MCF 10A (cell line): Measurements from ENCODE around the gene OBSCN. TPM values are rescaled to one million over a fixed set of nuclear protein-coding genes. Genes with fewer than 3 reads are reported as not detected.

Source experiments
- BruUV-seq: library from RNA; stranded (reverse); fragments of 400-500 nt; replicated peaks from 2 replicates; lab custom pipeline; 2021; lab: Mats Ljungman, UMichigan
- CTCF ChIA-PET: fragments of 300-600 bp; sonication (Branson Sonifier 250); formaldehyde crosslinking; extraction: SDS; loops from one replicate; lab custom pipeline; 2021; ENCODE audit warnings: antibody characterized with exemption, inconsistent platforms; lab: Yijun Ruan, JAX
- POLR2A ChIA-PET: fragments of 300-600, 350-650 bp; sonication (Branson Sonifier 250); formaldehyde crosslinking; extraction: SDS; loops from one replicate; lab custom pipeline; 2020; ENCODE audit warnings: antibody characterized with exemption, inconsistent platforms; lab: Yijun Ruan, JAX
- DNase-seq: peaks from one replicate; pipeline ENCODE4 v3.0.0-alpha.2; 2018; ENCODE audit not compliant: unreplicated experiment
- H3K27ac Mint-ChIP-seq: one replicate; pipeline ENCODE4 v1.8.0; 2022; ENCODE audit warnings: mild to moderate bottlenecking, low read depth, mixed read lengths; ENCODE audit not compliant: unreplicated experiment
- H3K27me3 Mint-ChIP-seq: one replicate; pipeline ENCODE4 v1.8.0; 2022; ENCODE audit warnings: mixed read lengths; ENCODE audit not compliant: insufficient read depth, unreplicated experiment
- H3K36me3 Mint-ChIP-seq: one replicate; pipeline ENCODE4 v1.8.0; 2022; ENCODE audit warnings: mild to moderate bottlenecking, moderate library complexity, mixed read lengths; ENCODE audit not compliant: insufficient read depth, unreplicated experiment
- H3K4me1 Mint-ChIP-seq: one replicate; pipeline ENCODE4 v1.8.0; 2022; ENCODE audit warnings: mixed read lengths; ENCODE audit not compliant: insufficient read depth, unreplicated experiment
- H3K4me3 Mint-ChIP-seq: one replicate; pipeline ENCODE4 v1.8.0; 2022; ENCODE audit warnings: mild to moderate bottlenecking, moderate library complexity, mixed read lengths; ENCODE audit not compliant: unreplicated experiment
- H3K9me3 Mint-ChIP-seq: one replicate; pipeline ENCODE4 v1.8.0; 2022; ENCODE audit warnings: mixed read lengths; ENCODE audit not compliant: unreplicated experiment
- intact Hi-C: fragments of 100-400 bp; cut with micrococcal nuclease; formaldehyde crosslinking; loops from 2 replicates; pipeline ENCODE4 v1.14.1; 2022
- total RNA-seq: library from RNA; stranded (reverse); gene quantifications from 2 replicates; pipeline ENCODE4 v1.2.3, GENCODE V29; 2022
- TF ChIP-seq, protein P1 (sequence below): fragments of 200-600 bp; IDR thresholded peaks from one replicate; pipeline ENCODE4 v1.8.0; 2022; ENCODE audit warnings: antibody characterized with exemption, mild to moderate bottlenecking; ENCODE audit not compliant: unreplicated experiment

The OBSCN gene
- total RNA-seq, 1 experiment from 2014 or later = 22.6 TPM

DNA sequence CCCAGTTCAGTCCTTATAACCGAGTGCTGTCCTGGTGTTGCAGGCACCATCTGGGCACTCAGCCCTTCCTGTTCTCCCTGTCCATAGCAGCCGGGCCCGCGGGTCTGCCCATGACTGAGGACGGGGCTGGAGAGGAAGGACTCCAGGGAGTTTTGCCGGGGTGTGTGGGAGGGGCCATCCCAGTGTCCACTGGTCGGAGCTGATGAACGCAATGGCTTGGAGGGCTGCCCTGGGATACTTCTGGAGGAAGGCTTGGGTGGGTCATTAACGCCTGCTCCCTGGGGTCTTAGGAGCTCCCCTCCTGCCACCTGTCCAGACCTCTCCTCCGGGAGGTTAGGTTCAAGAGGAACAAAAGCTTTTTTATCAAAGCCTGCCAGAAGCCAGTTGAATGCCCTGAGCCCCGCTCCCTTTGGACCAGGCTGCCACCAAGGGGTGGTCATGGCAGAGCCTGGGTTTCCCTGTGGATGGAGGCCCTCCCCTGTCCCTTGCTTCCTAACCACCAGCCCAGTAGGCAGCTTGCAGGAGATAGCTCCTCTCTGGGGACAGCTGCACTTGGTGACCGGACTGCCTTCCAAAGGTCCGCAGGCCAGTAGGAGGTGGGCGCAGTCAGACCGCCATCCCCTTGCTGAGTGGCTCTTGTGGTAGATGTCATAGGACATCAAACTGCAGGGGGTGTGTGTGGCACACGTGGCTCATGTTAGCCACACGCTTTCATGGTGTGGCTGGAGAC is 137.5 kb downstream of the OBSCN start:
- intact Hi-C loops = no loop called here
- DNase-seq = no peak
- H3K36me3 Mint-ChIP-seq = no peaks in the 10 kb centered on the region
- peaks cover 17% of the 10 kb centered on the region for H3K27me3 Mint-ChIP-seq
- no peaks in the 10 kb centered on the region for H3K4me1 Mint-ChIP-seq
- CTCF ChIA-PET = interaction anchor here (0.5 kb wide), 1 partner anchor 31 kb away, joined by 3 read pairs; no protein-coding TSS in a partner anchor
- H3K27ac Mint-ChIP-seq = no peak overlapping the region
- BruUV-seq = no TSS peak
- no peak overlapping the region for H3K4me3 Mint-ChIP-seq
- no peaks in the 10 kb centered on the region for H3K9me3 Mint-ChIP-seq
- TF ChIP-seq, protein P1, sequence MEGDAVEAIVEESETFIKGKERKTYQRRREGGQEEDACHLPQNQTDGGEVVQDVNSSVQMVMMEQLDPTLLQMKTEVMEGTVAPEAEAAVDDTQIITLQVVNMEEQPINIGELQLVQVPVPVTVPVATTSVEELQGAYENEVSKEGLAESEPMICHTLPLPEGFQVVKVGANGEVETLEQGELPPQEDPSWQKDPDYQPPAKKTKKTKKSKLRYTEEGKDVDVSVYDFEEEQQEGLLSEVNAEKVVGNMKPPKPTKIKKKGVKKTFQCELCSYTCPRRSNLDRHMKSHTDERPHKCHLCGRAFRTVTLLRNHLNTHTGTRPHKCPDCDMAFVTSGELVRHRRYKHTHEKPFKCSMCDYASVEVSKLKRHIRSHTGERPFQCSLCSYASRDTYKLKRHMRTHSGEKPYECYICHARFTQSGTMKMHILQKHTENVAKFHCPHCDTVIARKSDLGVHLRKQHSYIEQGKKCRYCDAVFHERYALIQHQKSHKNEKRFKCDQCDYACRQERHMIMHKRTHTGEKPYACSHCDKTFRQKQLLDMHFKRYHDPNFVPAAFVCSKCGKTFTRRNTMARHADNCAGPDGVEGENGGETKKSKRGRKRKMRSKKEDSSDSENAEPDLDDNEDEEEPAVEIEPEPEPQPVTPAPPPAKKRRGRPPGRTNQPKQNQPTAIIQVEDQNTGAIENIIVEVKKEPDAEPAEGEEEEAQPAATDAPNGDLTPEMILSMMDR = no peak
- POLR2A ChIA-PET = no interaction called here

DNA sequence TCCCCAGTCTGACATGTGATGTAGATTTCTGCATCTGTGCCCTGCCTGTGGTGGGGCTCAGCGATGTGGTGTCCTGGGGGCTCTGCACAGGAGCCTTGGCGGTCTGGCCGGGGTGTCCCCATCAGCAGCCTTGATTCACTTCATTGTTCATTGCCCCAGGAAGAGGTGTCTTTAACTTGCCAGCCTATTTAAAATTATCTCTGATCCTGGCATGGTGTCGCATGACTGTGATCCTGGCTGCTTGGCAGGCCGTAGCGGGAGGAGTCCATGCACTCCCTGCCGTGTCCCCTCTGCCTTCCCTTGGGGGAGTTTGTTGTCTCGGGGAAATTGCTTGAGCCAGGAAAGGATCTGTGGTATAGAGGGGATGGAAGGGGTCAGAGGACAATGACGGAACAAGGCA is 138.9 kb downstream of the OBSCN start:
- Mint-ChIP-seq H3K4me1 (no peaks in the 10 kb centered on the region), H3K4me3 (no peak overlapping the region), H3K27me3 (peaks cover 23% of the 10 kb centered on the region), H3K27ac (no peak overlapping the region), H3K9me3 (no peaks in the 10 kb centered on the region), H3K36me3 (no peaks in the 10 kb centered on the region)
- ChIA-PET CTCF (no interaction called here), POLR2A (no interaction called here)
- BruUV-seq = no TSS peak
- TF ChIP-seq, protein P1 = no peak
- no peak for DNase-seq
- intact Hi-C loops = no loop called here

DNA sequence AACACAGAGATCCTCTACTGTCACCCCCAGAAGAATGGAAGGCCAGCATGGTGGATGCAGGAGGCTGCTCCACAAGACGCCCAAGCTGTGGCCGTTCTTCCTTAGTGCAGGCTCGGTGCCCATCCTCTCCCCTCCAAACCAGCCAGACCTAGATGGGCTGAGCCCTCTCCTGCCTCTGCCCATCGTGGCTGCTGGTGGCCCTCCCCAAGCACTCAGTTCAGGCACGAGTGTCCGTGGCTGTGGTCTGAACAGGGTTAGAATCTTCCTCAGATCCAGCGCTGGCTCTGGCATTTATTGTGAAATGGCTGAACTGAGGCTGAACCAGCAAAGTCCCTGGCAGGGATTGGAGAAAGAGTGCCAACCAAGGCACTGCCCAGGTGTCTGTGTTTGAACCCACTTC is 139.3 kb downstream of the OBSCN start:
- no TSS peak for BruUV-seq
- H3K9me3 Mint-ChIP-seq = no peaks in the 10 kb centered on the region
- peaks cover 23% of the 10 kb centered on the region for H3K27me3 Mint-ChIP-seq
- ChIA-PET CTCF (interaction anchor here (0.6 kb wide), 1 partner anchor 12 kb away, joined by 4 read pairs; no protein-coding TSS in a partner anchor), POLR2A (no interaction called here)
- intact Hi-C loops = no loop called here
- no peaks in the 10 kb centered on the region for H3K36me3 Mint-ChIP-seq
- no peak overlapping the region for H3K27ac Mint-ChIP-seq
- H3K4me1 Mint-ChIP-seq = no peaks in the 10 kb centered on the region
- H3K4me3 Mint-ChIP-seq = no peak overlapping the region
- TF ChIP-seq, protein P1 = no peak
- DNase-seq = no peak

DNA sequence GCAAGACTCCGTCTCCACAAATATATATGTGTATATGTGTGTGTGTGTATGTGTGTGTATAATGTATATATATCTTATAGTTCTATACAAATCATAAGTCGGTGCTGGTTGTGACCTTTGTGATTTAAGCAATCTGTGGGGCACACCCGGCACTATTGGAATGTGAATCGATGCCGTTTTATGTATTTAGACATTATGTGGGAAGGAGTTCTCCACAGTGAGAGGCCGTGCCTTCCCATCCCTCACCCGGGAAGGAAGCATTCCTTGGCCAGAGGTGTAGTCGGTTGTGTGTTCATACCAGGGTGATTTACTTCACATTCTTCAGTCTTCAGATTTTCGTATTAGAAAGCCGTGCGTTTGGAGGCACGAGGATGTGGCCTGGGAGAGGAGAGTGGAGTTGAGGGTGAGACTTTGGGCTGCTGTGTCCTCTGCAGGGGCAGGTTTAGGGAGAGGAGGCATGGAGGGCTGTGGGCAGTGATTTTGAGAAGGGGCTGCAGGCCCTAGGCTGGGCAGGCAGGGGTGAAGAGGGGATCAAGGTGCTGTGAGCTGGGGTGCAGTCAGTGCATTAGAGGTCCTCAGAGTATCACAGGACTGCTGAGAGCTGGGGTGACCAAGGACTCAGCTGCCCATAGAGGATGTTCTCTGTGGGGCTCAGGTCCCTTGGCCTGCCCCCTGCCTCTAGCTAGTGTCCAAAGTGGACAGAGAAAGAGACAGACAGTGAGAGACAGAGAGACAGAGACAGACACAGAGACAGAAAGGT is 141.0 kb downstream of the OBSCN start:
- H3K4me3 Mint-ChIP-seq = no peak overlapping the region
- no peaks in the 10 kb centered on the region for H3K36me3 Mint-ChIP-seq

More for the DNA sequence above, 141.0 kb downstream of the OBSCN start:
- Mint-ChIP-seq H3K27me3 (peaks cover 23% of the 10 kb centered on the region), H3K9me3 (no peaks in the 10 kb centered on the region), H3K27ac (no peak overlapping the region), H3K4me1 (no peaks in the 10 kb centered on the region)
- ChIA-PET CTCF (interaction anchor here (0.6 kb wide), 1 partner anchor 92 kb away, joined by 5 read pairs; no protein-coding TSS in a partner anchor), POLR2A (interaction anchor here (0.6 kb wide), 1 partner anchor 128 kb away, joined by 3 read pairs; no protein-coding TSS in a partner anchor)
- TF ChIP-seq, protein P1 = no peak
- intact Hi-C loops = no loop called here
- DNase-seq = no peak
- BruUV-seq = no TSS peak
